Activated CD8-positive, alpha-beta memory T cell treated with anti-CD3 and anti-CD28 coated beads, Interleukin-2, amount 50 U/mL, for 24 hours (primary cell): Measurements from ENCODE around the gene CDK18.
"Not testable (repeated sequence)": the region's sequence is repeated elsewhere in the genome, so short reads cannot be mapped to it uniquely, and the experiment has no call there.

Experiments
- DNase-seq: peaks from one replicate; pipeline ENCODE4 v3.0.0-alpha.2; 2020; ENCODE audit errors: extremely low read depth

Gene CDK18

DNA sequence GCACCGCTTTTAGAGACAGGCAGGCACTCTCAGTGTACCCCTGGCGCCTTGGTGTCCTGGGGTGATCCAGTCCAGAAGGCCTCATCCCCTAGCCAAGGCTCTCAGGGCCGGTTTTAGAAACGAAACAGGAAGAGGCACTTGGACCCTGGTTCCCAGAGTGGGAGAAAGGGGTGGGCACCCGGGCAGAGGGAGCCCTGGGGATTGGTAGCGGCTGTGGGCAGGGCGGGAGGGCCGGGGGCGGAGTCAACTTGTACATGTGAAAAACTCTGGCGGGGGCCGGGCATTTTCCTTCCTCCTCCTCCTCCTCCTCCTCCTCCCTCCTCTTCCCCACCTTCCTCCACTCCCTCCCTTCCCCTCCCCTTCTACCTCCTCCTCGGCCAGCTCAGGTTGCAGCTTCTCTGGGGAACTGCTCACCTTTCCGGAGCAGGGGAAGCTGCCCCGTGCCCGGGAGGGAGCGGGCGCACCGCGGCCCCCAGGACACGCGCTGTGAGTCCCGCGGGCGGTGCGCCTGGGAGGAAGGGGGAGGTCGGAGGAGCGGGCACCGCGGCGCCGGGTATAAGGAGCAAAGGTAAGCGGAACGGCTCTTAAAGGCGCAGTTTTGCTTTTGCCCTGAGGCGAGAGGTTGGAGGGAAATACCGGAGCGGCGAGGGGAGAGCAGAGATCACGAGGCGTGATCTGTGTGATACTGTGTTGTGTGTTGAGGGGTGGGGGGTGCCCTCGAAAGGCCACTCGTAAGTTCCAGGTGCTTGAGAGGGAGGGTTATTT, at the start of gene CDK18:
CDK18 (plus strand) TSS at position 359 of the 765 bp plus-strand sequence. CDS start 18,499 bp downstream, outside the sequence.
- no peak for DNase-seq

DNA sequence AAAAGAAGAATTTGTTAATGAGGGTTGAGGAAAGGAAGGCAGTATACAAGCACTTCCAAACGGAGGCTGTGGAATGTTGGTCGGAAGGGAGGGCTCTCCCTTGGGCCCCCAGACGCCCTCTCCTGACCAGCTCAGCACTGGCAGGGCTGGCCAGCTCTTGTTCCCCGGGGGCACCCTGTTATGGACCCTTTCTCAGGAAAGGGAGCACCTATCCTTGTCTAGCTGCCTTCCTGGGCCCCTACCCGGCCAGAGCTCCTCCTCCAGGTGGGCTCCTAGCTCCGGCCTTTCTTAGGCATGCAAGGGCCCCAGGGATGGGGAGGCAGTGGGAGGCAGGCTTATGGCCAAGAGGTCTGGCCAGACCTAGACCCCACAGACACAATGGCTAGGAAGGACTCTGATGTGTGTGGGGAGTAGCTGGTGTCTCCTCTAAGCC, 49.5 kb upstream of the CDK18 start:
- no peak for DNase-seq

DNA sequence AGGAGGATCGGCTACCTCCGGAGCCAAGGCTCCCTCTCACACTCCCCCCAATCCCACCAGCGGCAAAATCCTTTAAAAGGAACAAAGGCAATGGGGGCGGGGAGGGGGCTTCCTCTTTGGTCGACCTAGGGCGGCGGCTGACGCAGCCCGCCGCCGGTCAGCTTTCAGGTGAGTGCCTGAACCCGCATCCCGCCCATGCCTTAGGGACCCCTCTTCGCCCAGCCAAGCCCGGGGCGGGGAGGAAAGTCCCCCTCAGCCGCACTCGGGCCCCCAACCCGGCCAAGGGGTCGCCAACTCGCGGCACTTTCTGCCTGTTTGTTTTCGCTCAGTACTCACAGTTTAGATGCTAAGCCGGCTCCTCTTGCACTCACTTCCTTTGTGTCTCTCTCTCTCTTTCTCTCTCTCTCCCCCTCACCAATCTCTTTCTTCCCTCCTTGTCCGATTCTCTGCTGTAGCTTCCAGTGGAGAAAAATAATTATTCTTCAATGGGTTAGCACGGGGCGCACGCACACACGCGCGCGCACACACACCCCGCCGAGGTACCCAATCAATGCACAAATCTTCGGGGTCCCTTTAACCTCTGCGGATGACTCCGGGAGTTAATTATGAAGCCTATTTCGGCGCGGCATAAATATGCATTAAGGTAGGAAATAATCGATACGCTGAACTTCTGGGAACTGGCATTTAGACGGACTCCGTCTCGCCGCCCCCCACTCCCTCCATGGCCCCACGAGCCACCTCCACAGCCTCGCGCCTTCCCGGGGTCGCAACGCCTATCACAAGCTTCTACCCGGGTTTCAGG, 48.7 kb upstream of the CDK18 start, which contains the start of gene BLACAT1:
BLACAT1 (minus strand) TSS at position 465 of the 802 bp plus-strand sequence.
- DNase-seq: no peak

DNA sequence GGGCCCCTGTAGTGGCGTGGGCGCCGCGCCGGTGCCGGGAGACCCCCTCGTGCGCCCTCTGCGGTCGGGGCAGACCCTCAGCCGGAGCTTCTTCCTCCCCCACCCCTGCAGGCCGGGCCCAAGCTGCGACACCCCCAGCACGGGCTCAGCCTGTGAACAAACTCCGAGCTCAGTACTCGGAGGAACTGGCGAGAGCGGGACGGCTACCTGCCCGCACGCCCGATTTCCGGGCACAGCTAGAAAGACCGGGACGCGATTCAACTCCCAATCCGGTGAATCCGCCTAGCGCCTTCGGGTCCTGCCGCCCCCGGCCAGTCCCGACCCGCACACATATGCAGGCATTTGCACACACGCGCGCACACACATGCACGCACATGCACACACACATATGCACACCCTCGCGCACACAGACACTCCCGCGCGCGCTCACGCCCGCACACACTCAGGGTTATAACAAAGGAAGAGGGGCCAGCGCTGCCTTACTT, 48.0 kb upstream of the CDK18 start:
- no peak for DNase-seq

DNA sequence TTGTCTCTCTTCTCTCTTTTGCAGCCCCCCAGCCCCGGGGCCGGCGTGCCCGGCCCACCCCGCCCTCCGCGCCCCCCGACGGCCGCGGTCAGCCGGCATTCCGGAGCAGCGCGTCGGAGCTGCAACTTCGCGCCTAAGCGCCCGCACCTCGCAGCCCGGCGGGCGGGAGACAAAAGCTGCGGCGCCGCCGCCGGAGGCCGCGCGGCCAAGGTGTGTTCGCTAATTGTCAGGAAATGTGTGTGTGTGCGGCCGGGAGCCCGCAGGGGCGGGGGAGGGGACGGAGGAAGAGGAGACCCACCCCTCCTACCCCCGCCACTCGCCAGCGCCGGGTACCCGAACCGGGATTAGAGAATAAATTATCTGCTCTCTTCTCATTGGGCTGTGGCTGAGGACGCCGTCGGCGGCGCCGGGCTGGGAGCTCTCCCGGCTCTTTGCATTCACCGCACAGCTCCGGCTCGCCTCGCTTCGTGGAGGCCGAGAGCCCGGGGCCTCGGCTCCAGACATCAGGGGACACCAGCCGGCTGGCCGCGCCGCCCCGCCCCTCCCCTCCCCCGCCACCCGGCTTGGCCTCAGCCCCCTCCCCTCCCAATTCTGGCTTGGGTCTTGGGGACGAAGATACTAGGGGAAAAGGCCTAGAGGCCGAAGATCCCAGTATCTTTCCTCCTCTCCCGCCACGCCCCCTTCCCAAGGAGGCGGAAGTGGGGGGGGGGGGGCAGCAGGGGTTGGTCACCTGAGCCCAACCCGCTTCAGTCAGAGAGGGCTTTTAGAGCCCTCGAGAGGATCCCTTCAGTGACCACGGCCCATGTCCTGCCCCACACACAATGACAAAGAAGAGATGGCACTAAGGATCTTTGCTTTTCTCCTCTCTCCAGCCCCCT, 47.4 kb upstream of the CDK18 start:
- DNase-seq: no peak

DNA sequence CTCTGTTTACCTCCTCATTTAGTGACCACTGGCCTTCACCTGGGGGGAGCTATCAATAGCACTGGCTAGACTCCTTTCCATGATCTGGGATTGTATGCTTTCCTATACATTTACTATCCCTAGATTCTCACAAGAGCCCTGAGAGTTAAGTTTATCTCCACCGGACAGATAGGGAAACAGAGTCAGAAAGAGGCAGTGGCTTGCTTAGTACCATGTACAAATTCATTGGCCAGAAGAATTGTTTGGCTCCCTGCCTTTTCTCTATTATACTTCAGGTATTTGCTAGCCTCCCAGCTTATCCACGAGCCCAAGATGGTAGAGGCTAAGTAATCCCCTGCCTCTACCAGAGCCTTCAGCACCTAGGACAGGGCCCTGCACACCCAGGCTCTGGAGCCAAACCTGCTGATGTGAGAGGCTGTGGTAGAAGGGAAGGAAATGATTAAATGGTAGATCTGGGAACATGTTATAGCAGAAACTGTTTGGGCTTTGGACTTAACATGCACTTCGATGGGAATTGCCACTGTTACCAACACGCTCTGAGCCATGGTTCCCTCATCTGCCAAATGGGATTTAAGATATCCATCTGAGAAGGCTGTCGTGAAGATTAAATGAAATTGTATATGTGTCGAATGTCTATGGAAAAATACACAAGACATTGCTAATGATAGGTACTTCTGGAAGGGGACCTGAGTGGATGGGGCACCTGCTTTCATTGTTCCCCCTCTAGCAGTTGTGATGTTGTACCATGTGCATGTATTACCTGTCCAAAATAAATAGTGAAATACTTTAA, 45.5 kb upstream of the CDK18 start:
- no peak for DNase-seq

DNA sequence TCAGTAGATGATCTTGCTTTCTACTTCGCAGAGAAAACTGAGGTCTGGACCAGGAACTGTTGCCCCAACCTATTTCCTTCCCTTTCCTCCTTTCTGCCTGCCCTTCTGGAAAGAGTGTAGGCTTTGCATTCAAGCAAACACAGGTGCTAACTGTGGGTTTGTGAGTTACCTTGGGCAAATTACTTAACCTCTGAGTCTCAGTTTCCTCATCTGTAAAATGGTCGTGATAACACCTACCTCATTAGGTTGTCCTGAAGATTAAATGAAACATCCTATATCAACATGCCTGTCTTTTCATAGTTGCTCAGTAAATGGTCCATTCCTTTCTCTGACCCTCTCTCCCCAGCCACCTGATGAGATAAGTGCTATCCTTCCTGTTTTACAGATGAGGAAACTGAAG, 39.1 kb upstream of the CDK18 start:
- DNase-seq: no peak

DNA sequence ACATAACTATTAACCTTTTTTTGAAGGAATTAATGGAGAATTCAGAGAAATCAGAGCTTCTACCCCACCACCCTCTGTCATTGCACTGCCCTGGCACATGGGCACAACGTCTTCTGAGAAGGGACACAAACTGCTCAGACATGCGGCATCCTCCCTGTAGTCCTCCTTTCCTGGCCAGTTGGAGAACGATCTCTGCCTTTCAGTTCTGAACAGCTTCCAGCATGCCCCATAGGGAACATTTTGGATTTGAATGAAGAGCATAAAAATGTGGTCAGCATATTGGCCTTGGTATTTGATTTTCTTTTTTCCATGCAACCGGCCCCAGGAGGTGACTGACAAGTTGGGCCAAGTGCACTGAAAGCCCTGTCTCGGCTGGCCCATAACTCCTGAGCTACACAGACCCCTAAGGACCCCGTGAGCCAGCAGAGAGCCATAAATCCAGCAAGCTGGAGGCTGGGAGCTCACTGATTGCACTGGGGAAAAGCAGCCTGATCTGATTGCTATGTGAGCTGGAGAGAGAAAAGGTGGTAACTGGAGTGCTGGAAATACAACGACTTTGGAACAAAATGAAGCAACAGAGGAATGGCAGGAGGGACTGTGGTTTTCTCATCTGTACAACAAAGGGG, 37.8 kb upstream of the CDK18 start:
- DNase-seq: no peak

DNA sequence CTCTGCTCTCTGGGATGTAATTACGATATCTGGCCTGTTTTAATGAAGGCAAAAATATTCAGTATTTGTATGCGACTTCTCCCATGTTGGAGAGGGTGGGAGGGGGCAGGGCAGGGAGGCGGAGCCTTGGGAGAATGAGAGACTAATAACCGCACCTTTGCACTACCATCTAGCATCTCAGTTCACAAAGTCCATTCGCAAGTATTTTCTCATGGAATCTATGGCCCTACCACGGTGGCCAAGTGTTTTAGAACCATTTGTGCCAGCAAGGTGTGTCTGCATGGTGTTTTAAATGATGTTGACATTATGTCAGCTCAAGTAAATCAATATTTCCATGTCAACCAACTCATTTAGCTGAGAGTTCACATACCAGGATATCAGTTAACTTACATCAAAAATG, 34.3 kb upstream of the CDK18 start:
- DNase-seq: no peak

DNA sequence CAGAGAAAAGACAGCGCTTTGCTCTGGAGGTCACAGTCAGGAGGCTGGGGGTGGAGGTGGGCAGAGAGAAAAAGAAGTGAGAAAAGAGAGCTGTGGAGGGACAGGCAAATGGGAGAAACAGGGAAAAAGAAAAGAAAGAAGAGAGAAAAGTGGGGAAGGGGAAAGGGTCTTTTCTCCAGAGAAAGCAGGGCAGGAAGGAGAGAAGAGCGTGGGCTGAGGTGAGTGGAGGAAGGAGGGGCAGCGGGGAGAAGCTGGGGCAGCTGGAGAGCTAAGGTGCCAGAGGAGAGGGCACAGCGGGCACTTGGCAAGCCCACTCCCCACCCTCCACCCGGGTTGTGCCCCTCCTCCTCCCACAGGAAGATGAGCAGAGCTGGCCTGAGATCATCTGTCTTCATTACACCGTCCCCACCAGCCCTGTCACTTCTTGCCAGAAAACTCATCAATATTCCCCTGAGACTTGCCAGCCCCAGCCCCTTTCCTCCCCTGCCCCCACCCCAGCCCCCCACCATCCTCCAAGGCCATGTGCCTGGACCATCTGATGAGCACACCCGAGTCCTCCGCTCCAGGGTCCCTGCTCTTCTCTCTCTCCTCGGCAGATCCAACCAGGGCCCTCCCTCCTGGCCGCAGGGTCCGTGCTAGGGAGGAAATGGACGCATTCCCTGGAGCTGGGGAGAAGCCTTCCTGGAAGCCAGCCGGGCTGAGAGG, 31.6 kb upstream of the CDK18 start:
- no peak for DNase-seq

DNA sequence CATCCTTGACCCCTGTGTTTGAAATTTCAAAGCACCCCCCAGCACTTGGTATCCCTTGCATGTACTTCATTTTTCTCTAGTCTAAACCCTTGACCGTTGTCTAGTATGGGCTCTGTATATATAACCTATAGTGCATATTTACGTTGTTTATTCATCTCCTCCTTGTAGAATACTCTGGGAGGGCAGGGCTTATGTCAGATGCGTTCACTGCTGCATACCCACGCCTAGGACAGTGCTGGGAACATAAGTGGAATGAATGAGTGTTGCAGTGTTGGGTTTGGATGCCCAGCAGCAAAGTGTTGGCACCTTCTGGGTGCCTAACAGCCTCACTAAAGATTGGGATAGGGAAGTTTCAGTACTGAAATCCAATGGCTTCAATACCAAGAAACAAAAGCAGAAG, 31.0 kb upstream of the CDK18 start:
- DNase-seq: no peak

DNA sequence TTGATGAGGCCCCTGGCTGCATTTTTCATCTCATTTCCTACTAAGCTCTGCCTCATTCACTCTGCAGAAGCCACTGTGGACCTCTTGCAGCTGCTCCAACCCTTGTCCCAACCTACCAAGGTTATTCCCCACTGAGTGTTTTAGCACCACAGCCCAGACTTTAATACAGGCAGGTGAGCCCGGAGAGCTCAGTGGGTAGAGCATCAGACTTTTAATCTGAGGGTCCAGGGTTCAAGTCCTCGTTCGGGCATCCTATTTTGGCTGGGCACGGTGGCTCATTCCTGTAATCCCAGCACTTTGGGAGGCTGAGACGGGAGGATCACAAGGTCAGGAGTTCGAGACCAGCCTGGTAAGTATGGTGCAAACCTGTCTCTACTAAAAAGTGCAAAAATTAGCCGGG, 30.5 kb upstream of the CDK18 start:
- DNase-seq: no peak

DNA sequence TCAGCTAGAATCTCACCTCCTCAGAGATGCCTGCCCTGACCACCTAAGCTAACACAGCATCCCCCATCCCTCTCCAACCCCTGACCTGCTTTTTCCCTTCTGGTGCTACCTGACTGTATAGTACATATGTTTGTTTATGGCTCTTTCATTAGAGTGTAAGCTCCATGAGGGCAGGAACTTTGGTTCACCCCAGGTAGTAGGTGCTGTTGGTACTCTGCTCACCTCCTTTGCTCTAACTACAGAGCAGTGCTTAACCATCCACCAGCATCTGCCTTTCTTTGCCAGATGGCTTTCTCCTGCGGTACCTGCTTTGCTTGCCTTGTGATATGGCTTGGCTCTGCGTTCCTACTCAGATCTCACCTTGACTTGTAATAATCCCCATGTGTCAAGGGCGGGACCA, 29.9 kb upstream of the CDK18 start:
- DNase-seq: no peak

DNA sequence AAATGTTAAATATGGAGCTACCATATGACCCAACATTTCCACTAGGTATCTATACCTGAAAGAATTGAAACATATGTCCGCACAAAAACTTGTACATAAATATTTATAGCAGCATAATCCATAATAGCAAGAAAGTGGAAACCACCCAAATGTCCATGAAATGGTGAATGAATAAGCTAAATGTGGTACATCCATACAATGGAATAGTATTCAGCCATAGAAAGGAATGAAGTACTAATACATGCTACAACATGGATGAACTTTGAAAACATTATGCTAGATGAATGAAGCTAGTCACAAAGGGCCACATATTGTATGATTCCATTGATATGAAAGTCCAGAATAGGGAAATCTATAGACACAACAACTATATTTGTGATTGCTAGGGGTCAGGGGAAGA, 28.6 kb upstream of the CDK18 start:
- DNase-seq: no peak

DNA sequence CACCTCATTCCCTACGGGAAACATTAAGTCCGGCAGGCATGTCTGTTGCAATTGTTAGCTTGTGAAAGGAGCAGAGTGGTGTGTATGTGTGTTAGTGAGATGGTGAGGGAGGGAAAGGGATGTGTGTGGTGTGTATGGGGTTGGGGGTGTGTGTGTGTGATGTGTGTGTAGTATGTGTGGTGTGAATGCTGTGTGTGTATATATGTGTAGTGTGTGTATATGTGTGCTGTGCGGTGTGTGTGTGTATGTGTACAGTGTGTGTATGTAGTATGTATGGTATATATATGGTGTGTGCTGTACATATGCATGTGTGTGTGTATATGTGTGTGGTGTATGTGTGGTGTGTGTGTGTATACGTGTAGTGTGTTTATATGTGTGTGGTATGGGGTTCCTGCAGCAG, 27.8 kb upstream of the CDK18 start:
- DNase-seq: no peak

DNA sequence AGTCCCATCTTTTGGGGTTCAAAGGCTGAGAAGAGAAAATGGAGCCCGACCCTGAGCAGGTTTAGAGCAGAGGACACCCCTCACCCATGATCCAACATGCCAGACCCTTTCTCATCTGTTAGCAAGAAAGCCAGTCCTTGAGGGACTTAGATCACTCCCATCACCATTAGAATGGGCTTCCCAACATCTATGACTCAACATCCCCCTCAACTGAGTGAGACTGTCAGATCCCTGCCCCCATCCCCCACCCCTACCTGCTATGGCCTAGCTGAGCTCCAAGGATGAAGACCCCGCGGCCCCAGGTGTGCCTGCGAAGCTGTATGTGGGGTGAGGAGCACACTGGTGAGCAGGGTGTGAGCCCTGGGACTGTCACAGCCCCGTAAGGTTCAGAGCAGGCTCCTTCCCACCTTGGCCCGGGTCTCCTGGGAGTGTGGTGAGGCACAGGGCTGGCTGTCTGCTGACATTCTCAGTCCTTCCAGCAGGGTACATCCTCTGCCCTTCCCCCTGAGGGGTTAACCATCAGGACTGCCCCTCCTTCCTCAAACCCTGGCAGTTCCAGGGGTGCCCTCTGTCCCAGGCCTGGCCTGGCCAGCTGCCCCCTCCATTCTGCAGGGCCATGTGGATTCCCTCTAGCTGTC, 27.2 kb upstream of the CDK18 start:
- DNase-seq: no peak

DNA sequence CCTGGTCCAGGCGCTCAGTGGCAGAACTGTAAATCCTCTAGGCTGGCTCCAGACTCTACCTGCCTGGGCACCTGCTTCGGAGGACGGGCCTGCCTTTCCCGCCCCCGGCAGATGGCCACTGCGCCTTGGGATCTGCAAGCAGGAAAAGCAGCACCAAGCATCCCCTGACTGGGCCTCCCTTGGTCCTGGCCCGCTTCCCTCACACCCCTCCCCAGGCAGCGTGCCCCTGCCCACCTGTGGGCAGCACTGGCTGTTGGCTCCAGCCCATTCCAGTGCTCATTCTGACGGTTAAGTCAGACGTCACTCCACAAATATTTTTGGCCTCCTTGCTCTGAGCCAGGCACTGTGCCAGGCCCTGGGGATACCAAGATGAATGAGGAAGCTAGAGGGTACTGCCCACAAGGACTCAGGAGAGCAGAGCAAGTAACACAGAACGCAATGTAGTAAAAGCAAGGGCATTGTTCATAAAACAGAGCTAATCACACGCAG, 26.7 kb upstream of the CDK18 start:
- no peak for DNase-seq

DNA sequence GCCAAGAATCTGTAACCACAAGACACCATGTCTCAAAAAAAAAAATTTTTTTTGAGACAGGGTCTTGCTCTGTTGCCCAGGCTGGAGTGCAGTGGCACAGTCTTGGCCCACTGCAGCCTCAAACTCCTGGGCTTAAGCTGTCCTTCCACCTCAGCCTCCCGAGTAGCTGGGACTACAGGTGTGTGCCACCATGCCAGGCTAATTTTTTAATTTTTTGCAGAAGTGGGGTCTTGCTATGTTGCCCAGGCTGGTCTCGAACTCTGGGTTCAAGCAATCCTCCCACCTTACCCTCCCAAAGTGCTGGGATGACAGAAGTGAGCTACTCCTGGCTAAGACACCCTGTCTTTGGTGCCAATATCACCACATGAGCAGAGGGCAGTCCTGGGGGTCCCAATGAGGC, 25.5 kb upstream of the CDK18 start:
- not testable (repeated sequence) for DNase-seq

DNA sequence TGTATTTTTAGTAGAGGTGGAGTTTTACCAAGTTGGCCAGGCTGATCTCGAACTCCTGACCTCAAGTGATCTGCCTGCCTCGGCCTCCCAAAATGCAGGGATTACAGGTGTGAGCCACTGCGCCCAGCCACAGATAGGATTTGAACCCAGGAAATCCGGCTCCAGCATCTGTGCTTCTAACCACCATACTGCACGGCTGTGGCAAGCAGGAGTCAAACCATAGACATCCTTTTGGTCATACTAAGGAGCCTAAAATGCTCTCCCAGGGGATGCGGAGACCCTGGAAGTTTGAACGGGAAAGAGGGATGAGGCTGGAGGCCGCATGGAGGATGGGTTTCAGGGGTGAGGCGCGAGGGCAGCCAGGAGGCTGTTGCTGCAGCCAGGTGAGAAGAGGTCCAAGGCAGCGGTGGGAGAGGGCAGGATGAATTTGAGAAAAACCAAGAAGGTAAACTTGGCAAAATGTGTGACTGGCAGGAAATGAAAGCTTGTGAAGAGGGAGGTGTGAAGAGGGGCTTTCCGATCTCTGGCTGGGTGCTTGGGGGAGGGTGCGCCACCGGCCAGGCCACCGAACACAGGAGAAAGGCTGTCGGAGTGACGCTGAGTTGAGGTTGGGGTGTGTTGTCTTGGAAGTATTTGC, 24.0 kb upstream of the CDK18 start:
- DNase-seq: peak; percentile 32
